HEK293T (cell line): ENCODE results near the gene BCCIP.

Experiments
- ARNT ChIP-seq: fragments of 450-650 bp; IDR thresholded peaks from 2 replicates; pipeline ENCODE4 v1.6.1; 2017; ENCODE audit warnings: mild to moderate bottlenecking
- BHLHE40 ChIP-seq: fragments of 450-650 bp; IDR thresholded peaks from 2 replicates; pipeline ENCODE4 v1.6.1; 2016; ENCODE audit warnings: mild to moderate bottlenecking, moderate library complexity, borderline replicate concordance
- CTBP1 ChIP-seq: fragments of 450-650 bp; IDR thresholded peaks from 2 replicates; pipeline ENCODE4 v1.6.1; 2016; ENCODE audit warnings: borderline replicate concordance
- ELF4 ChIP-seq: fragments of 450-650 bp; IDR thresholded peaks from 2 replicates; pipeline ENCODE4 v1.6.1; 2017; ENCODE audit warnings: antibody characterized with exemption
- FOXK2 ChIP-seq: fragments of 450-650 bp; IDR thresholded peaks from 2 replicates; pipeline ENCODE4 v1.6.1; 2016; ENCODE audit warnings: mild to moderate bottlenecking
- FOXM1 ChIP-seq: fragments of 450-650 bp; IDR thresholded peaks from 2 replicates; pipeline ENCODE4 v1.6.1; 2017; ENCODE audit warnings: mild to moderate bottlenecking, borderline replicate concordance
- HDGF ChIP-seq: fragments of 450-650 bp; IDR thresholded peaks from 2 replicates; pipeline ENCODE4 v1.6.1; 2017; ENCODE audit warnings: antibody characterized with exemption, borderline replicate concordance
- NFRKB ChIP-seq: fragments of 450-650 bp; IDR thresholded peaks from 2 replicates; pipeline ENCODE4 v1.6.1; 2016; ENCODE audit warnings: mild to moderate bottlenecking, moderate library complexity
- SP1 ChIP-seq: fragments of 450-650 bp; IDR thresholded peaks from 2 replicates; pipeline ENCODE4 v1.6.1; 2017
- TARDBP ChIP-seq: fragments of 450-650 bp; IDR thresholded peaks from 2 replicates; pipeline ENCODE4 v1.6.1; 2016
- ZNF384 ChIP-seq: fragments of 450-650 bp; IDR thresholded peaks from 2 replicates; pipeline ENCODE4 v1.6.1; 2016

DNA sequence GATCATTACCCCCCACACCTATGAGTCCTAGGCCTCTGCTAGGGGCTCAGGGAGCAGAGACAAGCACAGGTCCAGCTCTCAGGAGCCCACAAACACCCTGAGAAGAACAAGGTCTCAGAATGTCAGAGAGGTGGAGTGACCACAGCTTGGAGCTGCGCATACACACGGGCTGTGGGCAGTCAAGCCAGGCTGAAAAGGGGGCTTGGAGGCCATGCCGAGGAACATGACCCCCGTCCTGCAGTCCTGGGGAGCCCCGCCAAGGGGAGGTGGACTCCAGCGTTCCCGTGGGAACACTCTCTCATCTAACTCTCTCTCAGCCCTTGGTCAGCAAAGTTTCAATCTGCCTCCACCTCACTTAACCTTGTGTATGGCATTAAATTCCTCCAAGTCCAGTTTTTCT lies 39.9 kb upstream of the BCCIP start:
- no peak for TF ChIP-seq BHLHE40
- TF ChIP-seq SP1 = no peak
- TF ChIP-seq NFRKB = no peak
- TF ChIP-seq FOXM1 = no peak
- TF ChIP-seq ZNF384 = no peak
- no peak for TF ChIP-seq HDGF
- TF ChIP-seq ELF4 = no peak
- TF ChIP-seq CTBP1 = no peak
- no peak for TF ChIP-seq ARNT
- no peak for TF ChIP-seq TARDBP
- TF ChIP-seq FOXK2 = no peak
